ENCODE results near the gene PKIB. TPM values are rescaled to one million over a fixed set of nuclear protein-coding genes. Genes with fewer than 3 reads are reported as not detected.

The PKIB gene
- total RNA-seq, 1 donor from 2014 or later, result 15.3 TPM

GRCh38 chr6:122692807-122693580, 82.8 kb downstream of the PKIB start:
- Histone ChIP-seq H3K27me3 (ENCODE audit: control insufficient read depth, insufficient read depth, low read length) (no peaks in the 10 kb centered on the region), H3K4me3 (ENCODE audit: low read depth, low read length) (no peak overlapping the region), H3K36me3 (ENCODE audit: control insufficient read depth, insufficient read depth, low read length) (no peaks in the 10 kb centered on the region)
- TF ChIP-seq CTCF (IDR thresholded peaks at IDR 0.05; ENCODE audit: insufficient read depth, low read length, poor library complexity, severe bottlenecking), result no peak
- no peak for DNase-seq (ENCODE audit: low read depth)

GRCh38 chr6:122694075-122694474, 83.9 kb downstream of the PKIB start:
- no peaks in the 10 kb centered on the region for H3K27me3 ChIP-seq (ENCODE audit: control insufficient read depth, insufficient read depth, low read length)
- no peak for TF ChIP-seq CTCF (IDR thresholded peaks at IDR 0.05; ENCODE audit: insufficient read depth, low read length, poor library complexity, severe bottlenecking)
- no peak for DNase-seq (ENCODE audit: low read depth)
- no peaks in the 10 kb centered on the region for H3K36me3 ChIP-seq (ENCODE audit: control insufficient read depth, insufficient read depth, low read length)
- no peak overlapping the region for H3K4me3 ChIP-seq (ENCODE audit: low read depth, low read length)

GRCh38 chr6:122694602-122695001, 84.4 kb downstream of the PKIB start:
- no peaks in the 10 kb centered on the region for H3K36me3 ChIP-seq (ENCODE audit: control insufficient read depth, insufficient read depth, low read length)
- H3K4me3 ChIP-seq (ENCODE audit: low read depth, low read length), result no peak overlapping the region
- DNase-seq (ENCODE audit: low read depth), result no peak
- TF ChIP-seq CTCF (IDR thresholded peaks at IDR 0.05; ENCODE audit: insufficient read depth, low read length, poor library complexity, severe bottlenecking), result no peak
- H3K27me3 ChIP-seq (ENCODE audit: control insufficient read depth, insufficient read depth, low read length), result no peaks in the 10 kb centered on the region

GRCh38 chr6:122695188-122695587, 85.0 kb downstream of the PKIB start:
- no peaks in the 10 kb centered on the region for H3K36me3 ChIP-seq (ENCODE audit: control insufficient read depth, insufficient read depth, low read length)
- no peak for TF ChIP-seq CTCF (IDR thresholded peaks at IDR 0.05; ENCODE audit: insufficient read depth, low read length, poor library complexity, severe bottlenecking)
- H3K27me3 ChIP-seq (ENCODE audit: control insufficient read depth, insufficient read depth, low read length), result no peaks in the 10 kb centered on the region
- no peak overlapping the region for H3K4me3 ChIP-seq (ENCODE audit: low read depth, low read length)
- no peak for DNase-seq (ENCODE audit: low read depth)

- H3K4me3 ChIP-seq (ENCODE audit: low read depth, low read length), result no peak overlapping the region
- H3K36me3 ChIP-seq (ENCODE audit: control insufficient read depth, insufficient read depth, low read length), result no peaks in the 10 kb centered on the region
- no peak for TF ChIP-seq CTCF (IDR thresholded peaks at IDR 0.05; ENCODE audit: insufficient read depth, low read length, poor library complexity, severe bottlenecking)
- DNase-seq (ENCODE audit: low read depth), result peak; percentile 80
- no peaks in the 10 kb centered on the region for H3K27me3 ChIP-seq (ENCODE audit: control insufficient read depth, insufficient read depth, low read length)
These were observed 85.9 kb downstream of the PKIB start for GRCh38 chr6:122696079-122696478.

GRCh38 chr6:122696853-122697252, 86.6 kb downstream of the PKIB start:
- peak; percentile 82 for DNase-seq (ENCODE audit: low read depth)

More at GRCh38 chr6:122696853-122697252, 86.6 kb downstream of the PKIB start:
- Histone ChIP-seq H3K4me3 (ENCODE audit: low read depth, low read length) (no peak overlapping the region), H3K36me3 (ENCODE audit: control insufficient read depth, insufficient read depth, low read length) (no peaks in the 10 kb centered on the region), H3K27me3 (ENCODE audit: control insufficient read depth, insufficient read depth, low read length) (no peaks in the 10 kb centered on the region)
- no peak for TF ChIP-seq CTCF (IDR thresholded peaks at IDR 0.05; ENCODE audit: insufficient read depth, low read length, poor library complexity, severe bottlenecking)

All from kidney epithelial cell (primary cell).